Esophagus muscularis mucosa (tissue), 4 donors: ENCODE data around the gene RPL22.

Source experiments
- EP300 ChIP-seq: sonication (generic); formaldehyde crosslinking; IDR thresholded peaks from one replicate; pipeline ENCODE4 v1.6.1; 2017; ENCODE audit warnings: antibody characterized with exemption
- POLR2A ChIP-seq: fragments of 450-650 bp; IDR thresholded peaks from one replicate; pipeline ENCODE4 v1.6.1; 2017; ENCODE audit warnings: antibody characterized with exemption, moderate library complexity, mild to moderate bottlenecking, low read depth
- POLR2AphosphoS5 ChIP-seq, 2 donors: sonication (generic); formaldehyde crosslinking; IDR thresholded peaks; one replicate each; pipeline ENCODE4 v1.6.1; 2017; ENCODE audit warnings: antibody characterized with exemption in 2 of 2
- TF ChIP-seq, protein P1 (sequence below), 3 experiments: fragments of 200-600 bp in 2 of 3; fragments of 450-650 bp in 1 of 3; sonication (generic) in 2 of 3; IDR thresholded peaks; one replicate each; pipeline ENCODE4 v1.5.1; 2017 to 2019; ENCODE audit warnings: antibody characterized with exemption in 3 of 3, mild to moderate bottlenecking in 2 of 3, moderate library complexity in 1 of 3

DNA sequence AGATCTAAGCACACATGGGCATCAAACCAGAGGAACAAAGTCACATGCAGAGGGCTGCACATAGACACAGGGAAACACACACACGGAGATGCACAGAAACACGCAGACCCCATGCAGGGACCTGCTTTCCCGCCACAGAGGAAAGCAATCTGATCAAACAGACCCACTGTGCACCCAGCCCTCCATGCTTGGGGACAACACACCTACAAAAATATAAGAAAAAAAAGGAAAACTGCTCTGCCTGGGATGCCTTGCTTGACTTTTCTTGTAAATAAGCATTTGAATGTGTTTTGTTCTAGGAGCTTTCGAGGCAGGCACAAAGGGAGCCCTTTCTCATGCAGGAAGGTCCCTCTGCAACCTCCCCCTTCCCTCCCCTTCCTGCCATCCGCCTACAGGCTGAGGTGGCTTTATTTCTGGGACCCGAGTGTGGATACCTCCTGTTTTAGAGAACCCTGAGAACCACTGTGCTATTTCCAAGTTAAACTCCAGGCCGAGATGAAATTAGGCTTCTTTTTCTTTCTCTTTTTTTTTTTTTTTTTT, 39.9 kb upstream of the RPL22 start:
- TF ChIP-seq POLR2AphosphoS5 (IDR thresholded peaks at IDR 0.05) (no peak), EP300 (no peak), POLR2A (no peak)
- TF ChIP-seq, protein P1, sequence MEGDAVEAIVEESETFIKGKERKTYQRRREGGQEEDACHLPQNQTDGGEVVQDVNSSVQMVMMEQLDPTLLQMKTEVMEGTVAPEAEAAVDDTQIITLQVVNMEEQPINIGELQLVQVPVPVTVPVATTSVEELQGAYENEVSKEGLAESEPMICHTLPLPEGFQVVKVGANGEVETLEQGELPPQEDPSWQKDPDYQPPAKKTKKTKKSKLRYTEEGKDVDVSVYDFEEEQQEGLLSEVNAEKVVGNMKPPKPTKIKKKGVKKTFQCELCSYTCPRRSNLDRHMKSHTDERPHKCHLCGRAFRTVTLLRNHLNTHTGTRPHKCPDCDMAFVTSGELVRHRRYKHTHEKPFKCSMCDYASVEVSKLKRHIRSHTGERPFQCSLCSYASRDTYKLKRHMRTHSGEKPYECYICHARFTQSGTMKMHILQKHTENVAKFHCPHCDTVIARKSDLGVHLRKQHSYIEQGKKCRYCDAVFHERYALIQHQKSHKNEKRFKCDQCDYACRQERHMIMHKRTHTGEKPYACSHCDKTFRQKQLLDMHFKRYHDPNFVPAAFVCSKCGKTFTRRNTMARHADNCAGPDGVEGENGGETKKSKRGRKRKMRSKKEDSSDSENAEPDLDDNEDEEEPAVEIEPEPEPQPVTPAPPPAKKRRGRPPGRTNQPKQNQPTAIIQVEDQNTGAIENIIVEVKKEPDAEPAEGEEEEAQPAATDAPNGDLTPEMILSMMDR (IDR thresholded peaks at IDR 0.05): no peak
